Measurements from ENCODE around the gene HEXIM1. TPM values are rescaled to one million over a fixed set of nuclear protein-coding genes. Genes with fewer than 3 reads are reported as not detected.

HEXIM1 gene
- total RNA-seq, 1 experiment from 2014 or later = 29.6 TPM

DNA sequence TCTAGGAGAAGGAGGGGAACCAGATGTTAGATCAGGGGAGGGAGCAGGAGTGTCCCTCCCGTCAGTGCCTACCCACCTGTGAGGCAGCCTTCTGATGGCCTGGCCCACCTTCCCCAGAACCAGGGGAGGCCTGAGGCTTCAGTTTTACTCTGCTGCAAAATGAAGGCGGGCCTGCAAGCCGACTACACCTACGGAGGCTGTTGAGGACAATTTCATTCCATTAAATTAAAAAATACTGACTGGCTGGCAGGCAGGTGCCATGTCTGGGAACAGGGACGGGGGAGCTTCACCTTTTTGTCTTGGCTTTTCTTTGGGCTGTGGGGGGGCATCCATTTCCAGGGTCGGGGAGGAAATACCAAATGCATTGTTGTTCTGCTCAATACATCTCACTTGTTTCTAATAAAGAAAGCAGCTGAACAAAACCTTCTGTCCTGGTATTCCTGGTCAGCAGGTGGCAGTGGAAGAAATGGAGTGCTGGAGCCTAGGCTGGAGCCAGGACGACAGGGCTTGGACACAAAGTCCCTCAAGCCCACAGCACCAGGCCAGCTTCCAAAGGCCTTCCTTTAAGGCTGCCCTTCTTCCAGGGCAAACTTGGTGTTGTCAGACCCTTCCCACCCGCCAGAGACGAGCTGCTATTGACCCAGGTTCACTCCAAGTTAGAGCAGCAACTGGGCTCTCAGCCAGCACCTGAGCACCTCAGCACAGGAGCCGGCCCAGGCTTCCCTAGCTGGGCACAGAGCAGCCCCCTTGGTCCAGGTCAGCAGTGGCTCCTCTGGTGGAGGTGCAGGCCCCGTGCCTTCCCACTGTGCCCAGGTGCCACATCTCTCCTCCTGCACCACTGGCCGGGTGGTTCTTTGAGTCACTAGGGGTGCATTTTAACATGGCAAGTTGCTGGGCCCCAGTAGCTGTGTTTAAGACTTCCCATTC, 39.4 kb upstream of the HEXIM1 start (continued):
- TF ChIP-seq, protein P1, sequence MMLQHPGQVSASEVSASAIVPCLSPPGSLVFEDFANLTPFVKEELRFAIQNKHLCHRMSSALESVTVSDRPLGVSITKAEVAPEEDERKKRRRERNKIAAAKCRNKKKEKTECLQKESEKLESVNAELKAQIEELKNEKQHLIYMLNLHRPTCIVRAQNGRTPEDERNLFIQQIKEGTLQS (CRISPR knock-in tag; conservative IDR thresholded peaks at IDR 0.05) = no peak
- TF ChIP-seq FOXP1 (CRISPR knock-in tag; IDR thresholded peaks at IDR 0.05; ENCODE audit: borderline replicate concordance) = no peak
- TF ChIP-seq ZNF423 (CRISPR knock-in tag; IDR thresholded peaks at IDR 0.05) = no peak
- TF ChIP-seq, protein P2, sequence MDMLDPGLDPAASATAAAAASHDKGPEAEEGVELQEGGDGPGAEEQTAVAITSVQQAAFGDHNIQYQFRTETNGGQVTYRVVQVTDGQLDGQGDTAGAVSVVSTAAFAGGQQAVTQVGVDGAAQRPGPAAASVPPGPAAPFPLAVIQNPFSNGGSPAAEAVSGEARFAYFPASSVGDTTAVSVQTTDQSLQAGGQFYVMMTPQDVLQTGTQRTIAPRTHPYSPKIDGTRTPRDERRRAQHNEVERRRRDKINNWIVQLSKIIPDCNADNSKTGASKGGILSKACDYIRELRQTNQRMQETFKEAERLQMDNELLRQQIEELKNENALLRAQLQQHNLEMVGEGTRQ (CRISPR knock-in tag; IDR thresholded peaks at IDR 0.05) = no peak
- no peak for TF ChIP-seq SOX15 (CRISPR knock-in tag; IDR thresholded peaks at IDR 0.05)
- TF ChIP-seq, protein P3, sequence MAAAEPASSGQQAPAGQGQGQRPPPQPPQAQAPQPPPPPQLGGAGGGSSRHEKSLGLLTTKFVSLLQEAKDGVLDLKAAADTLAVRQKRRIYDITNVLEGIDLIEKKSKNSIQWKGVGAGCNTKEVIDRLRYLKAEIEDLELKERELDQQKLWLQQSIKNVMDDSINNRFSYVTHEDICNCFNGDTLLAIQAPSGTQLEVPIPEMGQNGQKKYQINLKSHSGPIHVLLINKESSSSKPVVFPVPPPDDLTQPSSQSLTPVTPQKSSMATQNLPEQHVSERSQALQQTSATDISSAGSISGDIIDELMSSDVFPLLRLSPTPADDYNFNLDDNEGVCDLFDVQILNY (CRISPR knock-in tag; IDR thresholded peaks at IDR 0.05) = no peak
- TF ChIP-seq HMGA2 (CRISPR knock-in tag; IDR thresholded peaks at IDR 0.05) = no peak
- no peak for TF ChIP-seq EMX1 (CRISPR knock-in tag; IDR thresholded peaks at IDR 0.05)

DNA sequence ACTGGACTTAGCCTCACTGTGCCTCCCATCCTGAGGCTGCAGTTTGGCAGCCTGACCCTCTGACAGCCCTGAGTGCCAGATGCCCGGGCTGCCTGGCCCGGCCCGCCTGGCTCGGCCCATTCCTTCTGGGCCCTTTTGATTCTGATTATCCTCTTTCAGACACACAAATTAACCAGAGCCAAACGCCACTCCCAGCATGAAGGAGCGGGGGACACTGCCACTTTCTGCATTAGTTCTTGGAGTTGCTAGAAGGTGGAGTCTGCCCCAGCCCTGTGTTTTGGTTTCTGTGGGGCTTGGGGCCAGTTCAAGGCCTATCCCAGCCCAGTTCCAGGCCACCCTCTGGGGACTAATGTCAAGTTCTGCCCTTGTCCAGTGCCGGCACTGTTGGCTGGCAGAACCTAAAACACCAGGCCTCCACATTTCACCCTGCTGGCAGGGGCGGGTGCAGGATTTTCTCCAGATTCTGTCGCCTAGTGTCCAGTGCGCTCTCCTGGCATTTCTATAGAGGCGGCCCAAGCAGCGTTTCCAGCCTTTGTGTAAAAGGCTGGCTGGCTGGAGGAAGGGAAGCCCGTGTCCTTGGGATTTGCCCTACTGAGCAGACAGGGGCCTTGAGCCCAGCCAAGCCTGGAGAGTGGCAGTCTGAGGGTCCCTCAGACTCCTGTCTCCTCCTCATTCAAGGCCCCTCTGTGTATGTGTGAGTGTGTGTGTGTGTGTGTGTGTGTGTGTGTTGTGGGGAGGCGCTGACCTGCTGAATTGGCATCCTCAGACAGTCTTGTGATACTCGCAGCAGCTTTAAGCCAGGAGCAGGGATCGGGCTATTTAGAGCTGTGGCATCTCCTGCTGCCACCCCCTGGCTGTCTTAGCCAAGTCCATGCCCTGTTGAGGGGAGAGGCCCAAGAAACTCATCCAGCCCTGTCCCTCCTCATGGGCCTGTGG, 37.3 kb upstream of the HEXIM1 start:
- H3K9me3 Mint-ChIP-seq = no peaks in the 10 kb centered on the region
- no peak overlapping the region for H3K4me3 Mint-ChIP-seq
- ATAC-seq (0 out of 2 replicates have a peak, but pooled peaks have one; percentile 11), DNase-seq (ENCODE audit: low spot score) (no peak)
- peaks cover 8% of the 10 kb centered on the region for H3K4me1 Mint-ChIP-seq
- peak overlapping the region; percentile 63 for H3K27ac Mint-ChIP-seq
- POLR2A ChIA-PET = no interaction called here
- peaks cover 14% of the 10 kb centered on the region for H3K36me3 Mint-ChIP-seq
- CTCF ChIA-PET = interaction anchor here (1.5 to 3.4 kb wide), 4 partner anchors 12 to 89 kb away, joined by 7 to 25 read pairs (median 12); partner anchors contain the start of gene ACBD4
- H3K27me3 Mint-ChIP-seq (ENCODE audit: low read depth) = no peaks in the 10 kb centered on the region
- no peak for TF ChIP-seq JUN (CRISPR knock-in tag; IDR thresholded peaks at IDR 0.05)
- TF ChIP-seq, protein P4, sequence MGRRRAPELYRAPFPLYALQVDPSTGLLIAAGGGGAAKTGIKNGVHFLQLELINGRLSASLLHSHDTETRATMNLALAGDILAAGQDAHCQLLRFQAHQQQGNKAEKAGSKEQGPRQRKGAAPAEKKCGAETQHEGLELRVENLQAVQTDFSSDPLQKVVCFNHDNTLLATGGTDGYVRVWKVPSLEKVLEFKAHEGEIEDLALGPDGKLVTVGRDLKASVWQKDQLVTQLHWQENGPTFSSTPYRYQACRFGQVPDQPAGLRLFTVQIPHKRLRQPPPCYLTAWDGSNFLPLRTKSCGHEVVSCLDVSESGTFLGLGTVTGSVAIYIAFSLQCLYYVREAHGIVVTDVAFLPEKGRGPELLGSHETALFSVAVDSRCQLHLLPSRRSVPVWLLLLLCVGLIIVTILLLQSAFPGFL (CRISPR knock-in tag; IDR thresholded peaks at IDR 0.05; ENCODE audit: borderline replicate concordance) = no peak
- TF ChIP-seq RELA (CRISPR knock-in tag; IDR thresholded peaks at IDR 0.05; ENCODE audit: borderline replicate concordance) = no peak
- TF ChIP-seq NR3C1 (CRISPR knock-in tag; conservative IDR thresholded peaks at IDR 0.05; ENCODE audit: low read depth) = no peak
- TF ChIP-seq ZNF121 (CRISPR knock-in tag; IDR thresholded peaks at IDR 0.05) = no peak
- TF ChIP-seq, protein P5, sequence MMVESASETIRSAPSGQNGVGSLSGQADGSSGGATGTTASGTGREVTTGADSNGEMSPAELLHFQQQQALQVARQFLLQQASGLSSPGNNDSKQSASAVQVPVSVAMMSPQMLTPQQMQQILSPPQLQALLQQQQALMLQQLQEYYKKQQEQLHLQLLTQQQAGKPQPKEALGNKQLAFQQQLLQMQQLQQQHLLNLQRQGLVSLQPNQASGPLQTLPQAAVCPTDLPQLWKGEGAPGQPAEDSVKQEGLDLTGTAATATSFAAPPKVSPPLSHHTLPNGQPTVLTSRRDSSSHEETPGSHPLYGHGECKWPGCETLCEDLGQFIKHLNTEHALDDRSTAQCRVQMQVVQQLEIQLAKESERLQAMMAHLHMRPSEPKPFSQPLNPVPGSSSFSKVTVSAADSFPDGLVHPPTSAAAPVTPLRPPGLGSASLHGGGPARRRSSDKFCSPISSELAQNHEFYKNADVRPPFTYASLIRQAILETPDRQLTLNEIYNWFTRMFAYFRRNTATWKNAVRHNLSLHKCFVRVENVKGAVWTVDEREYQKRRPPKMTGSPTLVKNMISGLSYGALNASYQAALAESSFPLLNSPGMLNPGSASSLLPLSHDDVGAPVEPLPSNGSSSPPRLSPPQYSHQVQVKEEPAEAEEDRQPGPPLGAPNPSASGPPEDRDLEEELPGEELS (CRISPR knock-in tag; IDR thresholded peaks at IDR 0.05) = no peak
- TF ChIP-seq ZNF232 (CRISPR knock-in tag; IDR thresholded peaks at IDR 0.05) = no peak
- no peak for TF ChIP-seq GABPB1 (CRISPR knock-in tag; IDR thresholded peaks at IDR 0.05)
- no peak for TF ChIP-seq NFE2L1 (CRISPR knock-in tag; IDR thresholded peaks at IDR 0.05)
- TF ChIP-seq TEAD1 (CRISPR knock-in tag; IDR thresholded peaks at IDR 0.05) = no peak
- TF ChIP-seq CREM (CRISPR knock-in tag; IDR thresholded peaks at IDR 0.05) = no peak
- no peak for TF ChIP-seq NR2C2 (CRISPR knock-in tag; IDR thresholded peaks at IDR 0.05)
- TF ChIP-seq, protein P6, sequence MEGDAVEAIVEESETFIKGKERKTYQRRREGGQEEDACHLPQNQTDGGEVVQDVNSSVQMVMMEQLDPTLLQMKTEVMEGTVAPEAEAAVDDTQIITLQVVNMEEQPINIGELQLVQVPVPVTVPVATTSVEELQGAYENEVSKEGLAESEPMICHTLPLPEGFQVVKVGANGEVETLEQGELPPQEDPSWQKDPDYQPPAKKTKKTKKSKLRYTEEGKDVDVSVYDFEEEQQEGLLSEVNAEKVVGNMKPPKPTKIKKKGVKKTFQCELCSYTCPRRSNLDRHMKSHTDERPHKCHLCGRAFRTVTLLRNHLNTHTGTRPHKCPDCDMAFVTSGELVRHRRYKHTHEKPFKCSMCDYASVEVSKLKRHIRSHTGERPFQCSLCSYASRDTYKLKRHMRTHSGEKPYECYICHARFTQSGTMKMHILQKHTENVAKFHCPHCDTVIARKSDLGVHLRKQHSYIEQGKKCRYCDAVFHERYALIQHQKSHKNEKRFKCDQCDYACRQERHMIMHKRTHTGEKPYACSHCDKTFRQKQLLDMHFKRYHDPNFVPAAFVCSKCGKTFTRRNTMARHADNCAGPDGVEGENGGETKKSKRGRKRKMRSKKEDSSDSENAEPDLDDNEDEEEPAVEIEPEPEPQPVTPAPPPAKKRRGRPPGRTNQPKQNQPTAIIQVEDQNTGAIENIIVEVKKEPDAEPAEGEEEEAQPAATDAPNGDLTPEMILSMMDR (IDR thresholded peaks at IDR 0.05) = no peak
- TF ChIP-seq, protein P3 (CRISPR knock-in tag; IDR thresholded peaks at IDR 0.05) = no peak
- no peak for TF ChIP-seq ATF1 (CRISPR knock-in tag; IDR thresholded peaks at IDR 0.05)
- no peak for TF ChIP-seq TCF7 (CRISPR knock-in tag; IDR thresholded peaks at IDR 0.05; ENCODE audit: low read depth)
- TF ChIP-seq, protein P7, sequence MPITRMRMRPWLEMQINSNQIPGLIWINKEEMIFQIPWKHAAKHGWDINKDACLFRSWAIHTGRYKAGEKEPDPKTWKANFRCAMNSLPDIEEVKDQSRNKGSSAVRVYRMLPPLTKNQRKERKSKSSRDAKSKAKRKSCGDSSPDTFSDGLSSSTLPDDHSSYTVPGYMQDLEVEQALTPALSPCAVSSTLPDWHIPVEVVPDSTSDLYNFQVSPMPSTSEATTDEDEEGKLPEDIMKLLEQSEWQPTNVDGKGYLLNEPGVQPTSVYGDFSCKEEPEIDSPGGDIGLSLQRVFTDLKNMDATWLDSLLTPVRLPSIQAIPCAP (CRISPR knock-in tag; IDR thresholded peaks at IDR 0.05) = no peak
